CD4-positive, alpha-beta T cell treated with Interleukin-2 at 100 ng/mL for 4 hours (primary cell): ENCODE results near the gene E2F1.
"Not testable (repeated sequence)": the region's sequence is repeated elsewhere in the genome, so short reads cannot be mapped to it uniquely, and the experiment has no call there.

Experiments used
- DNase-seq: peaks from one replicate; pipeline ENCODE4 v3.0.0-alpha.2; 2020; ENCODE audit warnings: low spot score

The E2F1 gene

DNA sequence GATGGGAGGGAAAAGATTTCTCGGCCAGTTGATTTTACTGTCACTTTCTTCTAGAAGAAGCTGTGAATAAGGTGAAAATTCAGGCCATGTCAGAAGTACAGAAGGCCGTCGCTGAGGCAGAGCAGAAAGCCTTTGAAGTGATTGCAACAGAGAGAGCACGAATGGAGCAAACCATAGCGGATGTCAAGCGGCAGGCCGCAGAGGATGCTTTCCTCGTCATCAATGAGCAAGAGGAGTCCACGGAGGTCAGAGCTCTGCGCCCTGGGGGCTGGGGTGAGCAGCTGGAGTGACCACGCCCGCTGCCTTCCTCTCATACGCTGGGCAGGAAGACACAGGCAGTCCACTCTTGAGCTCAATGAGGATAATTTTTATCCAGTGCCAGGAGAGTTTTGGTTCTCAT is 45.9 kb downstream of the E2F1 start:
- DNase-seq: no peak

DNA sequence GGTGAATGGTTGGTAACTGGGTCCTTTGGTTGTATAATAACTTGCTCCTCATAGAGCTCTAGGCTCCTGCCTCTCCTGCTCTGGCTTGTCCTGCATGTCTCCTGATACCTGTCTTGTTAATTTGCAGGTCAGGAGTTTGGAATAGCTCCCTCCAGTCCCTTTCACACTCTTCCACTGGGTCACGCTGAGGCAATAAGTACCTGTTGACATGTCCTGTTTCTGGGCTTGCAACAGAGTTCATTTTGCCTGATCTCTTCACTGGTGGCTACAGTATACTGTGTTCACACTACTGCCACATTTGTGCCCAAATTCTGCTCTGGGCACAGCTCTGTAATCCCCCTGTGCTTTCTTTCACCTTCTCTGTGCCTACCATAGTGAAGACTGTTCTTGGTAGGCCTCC is 49.4 kb downstream of the E2F1 start:
- DNase-seq: no peak

DNA sequence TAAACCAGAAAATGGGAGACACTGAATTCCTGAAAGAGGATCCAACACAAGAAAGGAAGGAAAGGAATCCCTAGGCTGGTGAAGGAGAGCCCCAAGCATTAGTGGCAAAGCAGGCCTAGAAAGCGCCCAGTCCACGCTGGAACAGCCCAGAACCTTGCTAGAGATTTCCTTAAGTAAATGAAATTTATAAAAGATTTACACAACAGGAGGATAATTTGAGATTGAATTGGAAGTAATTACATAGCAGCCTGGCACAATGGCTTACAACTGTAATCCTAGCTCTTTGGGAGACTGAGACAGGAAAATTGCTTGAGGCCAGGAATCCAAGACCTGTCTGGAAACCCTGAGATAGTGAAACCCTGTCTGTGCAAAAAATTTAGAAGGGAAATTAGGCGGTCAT is 50.8 kb downstream of the E2F1 start:
- no peak for DNase-seq

DNA sequence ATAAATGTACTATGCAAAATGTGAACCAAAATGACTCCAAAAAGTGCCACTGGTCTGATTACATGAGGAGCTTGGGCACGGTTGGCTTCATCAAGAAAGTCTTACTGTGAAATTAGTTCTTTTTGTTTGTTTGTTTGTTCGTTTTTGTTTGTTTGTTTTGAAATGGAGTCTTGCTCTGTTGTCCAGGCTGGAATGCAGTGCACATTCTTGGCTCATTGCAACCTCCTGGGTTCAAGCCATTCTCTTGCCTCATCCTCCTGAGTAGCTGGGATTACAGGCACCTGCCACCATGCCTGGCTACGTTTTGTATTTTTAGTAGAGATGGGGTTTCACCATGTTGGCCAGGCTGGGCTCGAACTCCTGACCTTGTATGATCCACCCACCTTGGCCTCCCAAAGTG is 54.3 kb downstream of the E2F1 start:
- not testable (repeated sequence) for DNase-seq

DNA sequence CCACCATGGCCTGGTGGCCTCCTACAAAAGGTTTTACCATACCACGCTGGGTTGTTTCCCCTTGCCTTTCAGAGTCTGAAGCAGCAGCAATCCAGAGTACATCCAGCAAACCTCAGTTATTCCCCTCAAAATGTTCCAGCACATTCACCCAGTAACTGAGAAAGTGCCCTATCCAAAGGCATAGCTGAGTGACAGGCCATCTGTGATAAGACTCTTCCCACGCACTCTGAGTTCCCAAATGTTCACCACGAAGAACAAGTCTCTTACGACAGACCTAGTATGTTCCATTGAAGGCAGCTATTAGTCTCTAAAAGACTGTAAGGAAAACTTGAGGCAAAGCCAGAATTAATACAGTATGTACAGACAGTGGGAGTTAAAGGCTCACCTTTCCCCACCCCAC is 55.7 kb downstream of the E2F1 start:
- no peak for DNase-seq

DNA sequence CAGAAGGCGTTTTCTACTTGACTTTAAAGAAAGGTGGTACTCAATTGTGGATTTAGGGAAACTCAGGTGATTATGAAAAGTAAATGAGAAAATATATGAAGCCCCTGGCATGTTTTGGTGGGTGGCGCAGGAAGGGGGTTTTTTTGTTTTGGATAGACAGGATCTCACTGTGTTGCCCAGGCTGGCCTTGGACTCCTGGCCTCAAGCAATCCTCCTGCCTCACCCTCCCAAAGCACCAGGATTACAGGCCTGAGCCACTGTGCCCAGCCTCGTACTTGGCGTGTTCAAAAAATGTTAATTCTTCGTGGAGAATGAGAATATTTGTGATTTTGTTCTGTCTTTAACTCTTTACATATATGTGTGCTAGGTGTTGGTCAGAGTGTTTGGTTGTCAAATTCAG is 56.2 kb downstream of the E2F1 start:
- no peak for DNase-seq

DNA sequence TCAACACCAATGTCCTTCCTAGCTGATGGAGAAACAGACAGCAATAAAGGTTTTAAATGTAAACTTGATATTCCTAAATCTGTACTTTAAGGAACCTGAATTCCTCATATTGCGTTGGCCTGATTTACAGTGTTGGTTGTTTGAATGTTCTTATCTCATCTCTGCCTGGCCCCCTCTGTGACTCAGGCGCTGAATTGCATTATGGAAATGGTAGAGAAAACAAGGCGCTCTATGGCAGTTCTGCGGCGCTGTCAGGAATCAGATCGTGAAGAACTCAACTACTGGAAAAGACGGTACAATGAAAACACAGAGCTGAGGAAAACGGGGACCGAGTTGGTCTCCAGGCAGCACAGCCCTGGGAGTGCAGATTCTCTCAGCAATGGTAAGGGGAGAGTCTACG is 56.7 kb downstream of the E2F1 start:
- no peak for DNase-seq

DNA sequence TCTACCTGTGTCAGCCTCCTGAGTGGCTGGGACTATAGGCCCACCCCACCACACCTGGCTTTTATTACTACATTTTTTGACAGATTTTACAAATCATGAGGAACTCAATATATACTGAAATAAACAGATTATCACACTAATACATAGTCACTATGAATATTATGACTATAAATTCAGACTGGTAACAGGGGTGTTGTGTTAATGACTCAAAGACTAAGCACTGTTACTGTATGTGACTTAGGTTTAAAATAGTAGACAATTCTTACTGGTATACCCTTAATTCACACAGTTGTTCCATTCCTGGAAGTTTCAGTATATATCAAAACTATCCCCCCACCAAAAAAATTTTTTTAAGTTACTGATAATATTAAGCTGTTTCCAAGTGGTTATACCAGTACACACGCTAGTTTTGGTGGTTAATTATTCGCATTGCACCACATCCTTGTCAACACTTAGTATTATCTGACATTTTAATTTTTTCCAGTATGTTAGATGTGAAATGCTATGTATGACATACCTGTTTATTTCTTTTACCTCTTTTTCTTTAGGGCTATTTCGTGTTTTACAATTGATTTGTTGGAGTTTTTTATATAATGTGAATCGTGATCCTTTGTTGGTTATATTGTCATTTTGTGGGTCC is 58.5 kb downstream of the E2F1 start:
- no peak for DNase-seq

DNA sequence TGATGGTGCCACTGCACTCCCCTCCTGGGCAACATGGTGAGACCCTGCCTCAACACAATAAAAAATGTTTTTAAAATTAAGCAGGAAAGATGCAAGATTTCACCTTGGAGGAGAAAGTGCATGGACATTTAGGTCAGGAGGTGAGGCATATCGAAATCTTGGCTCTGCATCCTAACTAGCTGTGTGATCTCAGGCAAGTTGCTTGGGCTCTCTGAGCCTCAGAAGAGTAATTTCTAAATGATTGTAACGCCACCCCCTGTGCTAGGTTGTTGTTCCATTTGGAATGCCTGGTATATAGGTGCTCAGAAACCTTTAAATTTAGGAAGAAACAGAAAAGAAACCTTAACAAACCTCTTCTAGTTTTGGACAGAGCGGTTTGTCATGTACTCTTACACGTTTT is 60.0 kb downstream of the E2F1 start:
- no peak for DNase-seq
